ENCODE data around the gene TMEM179. TPM values are rescaled to one million over a fixed set of nuclear protein-coding genes. Genes with fewer than 3 reads are reported as not detected.

The TMEM179 gene
- polyA plus RNA-seq, 1 donor (not counting 4 experiments of a cell fraction or from before 2014, with no cell fraction given) = not detected

GRCh38 chr14:104563191-104563741, 41.3 kb downstream of the TMEM179 start:
- H3K9me1 ChIP-seq (ENCODE audit: control insufficient read depth, extremely low read depth, insufficient read depth, low read length) = no peaks in the 10 kb centered on the region

GRCh38 chr14:104562606-104563005, 42.0 kb downstream of the TMEM179 start:
- Histone ChIP-seq H3K9me1 (ENCODE audit: control insufficient read depth, extremely low read depth, insufficient read depth, low read length) (no peaks in the 10 kb centered on the region), H2AFZ (ENCODE audit: control insufficient read depth, low read length) (no peak overlapping the region), H3K79me2 (ENCODE audit: control insufficient read depth, insufficient read depth, low read length) (no peaks in the 10 kb centered on the region), H3K27me3 (ENCODE audit: control insufficient read depth, extremely low read depth, insufficient read depth, low read length) (peaks cover 48% of the 10 kb centered on the region), H3K4me1 (ENCODE audit: control insufficient read depth, extremely low read depth, insufficient read depth, low read length) (no peaks in the 10 kb centered on the region), H3K4me2 (ENCODE audit: control insufficient read depth, extremely low read depth, insufficient read depth, low read depth, low read length) (no peak overlapping the region), H3K36me3 (ENCODE audit: control insufficient read depth in 2 of 2, extremely low read depth in 1 of 2, insufficient read depth in 2 of 2, low read length in 2 of 2) (no peaks in the 10 kb centered on the region), H3K4me3 (ENCODE audit: control insufficient read depth in 2 of 3, extremely low read depth in 1 of 3, insufficient read depth in 2 of 3, low read depth in 1 of 3, low read length in 3 of 3) (no peak overlapping the region), H3K27ac (ENCODE audit: control insufficient read depth, insufficient read depth, low read length) (no peak overlapping the region), H3K9ac (ENCODE audit: control insufficient read depth, extremely low read depth, insufficient read depth, low read length) (no peak overlapping the region), H4K20me1 (ENCODE audit: control insufficient read depth, extremely low read depth, insufficient read depth, low read length) (no peaks in the 10 kb centered on the region), H3K9me3 (ENCODE audit: control insufficient read depth, low read depth, low read length) (no peaks in the 10 kb centered on the region)
- dilution Hi-C loops (cut with MboI; ENCODE audit: extremely low pct_ligation_motif_present, low sequenced_read_pairs) = no loop called here
- no peak for TF ChIP-seq EZH2 (IDR thresholded peaks at IDR 0.05; ENCODE audit: low read length)
- TF ChIP-seq CTCF (optimal IDR thresholded peaks at IDR 0.05 in 1 of 3, IDR thresholded peaks at IDR 0.05 in 1 of 3, conservative IDR thresholded peaks at IDR 0.05 in 1 of 3; ENCODE audit: extremely low read depth in 1 of 3, insufficient read depth in 2 of 3, low read length in 3 of 3) = no peak
- FAIRE-seq (no peak), DNase-seq (ENCODE audit: low read depth, low spot score) (no peak)

More at GRCh38 chr14:104563191-104563741, 41.3 kb downstream of the TMEM179 start:
- DNase-seq (ENCODE audit: low read depth, low spot score) (no peak), FAIRE-seq (no peak)
- dilution Hi-C loops (cut with MboI; ENCODE audit: extremely low pct_ligation_motif_present, low sequenced_read_pairs) = no loop called here
- Histone ChIP-seq H3K27me3 (ENCODE audit: control insufficient read depth, extremely low read depth, insufficient read depth, low read length) (peaks cover 52% of the 10 kb centered on the region), H3K9ac (ENCODE audit: control insufficient read depth, extremely low read depth, insufficient read depth, low read length) (no peak overlapping the region), H3K4me3 (ENCODE audit: control insufficient read depth in 2 of 3, extremely low read depth in 1 of 3, insufficient read depth in 2 of 3, low read depth in 1 of 3, low read length in 3 of 3) (no peak overlapping the region), H3K79me2 (ENCODE audit: control insufficient read depth, insufficient read depth, low read length) (no peaks in the 10 kb centered on the region), H3K9me3 (ENCODE audit: control insufficient read depth, low read depth, low read length) (no peaks in the 10 kb centered on the region), H3K36me3 (ENCODE audit: control insufficient read depth in 2 of 2, extremely low read depth in 1 of 2, insufficient read depth in 2 of 2, low read length in 2 of 2) (no peaks in the 10 kb centered on the region), H2AFZ (ENCODE audit: control insufficient read depth, low read length) (no peak overlapping the region), H3K4me2 (ENCODE audit: control insufficient read depth, extremely low read depth, insufficient read depth, low read depth, low read length) (no peak overlapping the region), H4K20me1 (ENCODE audit: control insufficient read depth, extremely low read depth, insufficient read depth, low read length) (no peaks in the 10 kb centered on the region), H3K27ac (ENCODE audit: control insufficient read depth, insufficient read depth, low read length) (no peak overlapping the region), H3K4me1 (ENCODE audit: control insufficient read depth, extremely low read depth, insufficient read depth, low read length) (no peaks in the 10 kb centered on the region)
- TF ChIP-seq CTCF (optimal IDR thresholded peaks at IDR 0.05 in 1 of 3, IDR thresholded peaks at IDR 0.05 in 1 of 3, conservative IDR thresholded peaks at IDR 0.05 in 1 of 3; ENCODE audit: extremely low read depth in 1 of 3, insufficient read depth in 2 of 3, low read length in 3 of 3) (no peak), EZH2 (IDR thresholded peaks at IDR 0.05; ENCODE audit: low read length) (no peak)
